ENCODE data around the gene SNCA. TPM values are rescaled to one million over a fixed set of nuclear protein-coding genes. Genes with fewer than 3 reads are reported as not detected.

The SNCA gene
- total RNA-seq, 1 experiment from 2014 or later: 29.1 TPM

DNA sequence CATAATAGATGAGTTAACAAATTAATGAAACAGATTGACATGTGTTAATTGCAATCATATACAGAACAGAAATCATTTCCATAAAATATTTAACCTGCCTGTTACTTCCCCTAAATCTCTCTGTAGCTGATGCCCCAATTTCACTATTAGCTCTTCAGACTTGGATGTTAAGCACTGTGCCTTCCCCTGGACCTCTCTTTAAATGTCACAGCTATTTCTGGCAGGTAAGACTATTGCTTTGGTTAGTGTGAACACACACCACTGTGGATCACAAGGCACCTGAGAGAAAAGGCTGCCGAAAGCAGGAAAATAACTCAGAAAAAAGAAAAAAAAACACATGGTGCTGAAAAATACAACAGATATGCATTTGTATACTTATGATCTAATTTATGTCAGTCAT, 91.3 kb downstream of the SNCA start:
- no peaks in the 10 kb centered on the region for H3K27me3 Mint-ChIP-seq (ENCODE audit: insufficient read depth, unreplicated experiment)
- no peak overlapping the region for H3K4me3 Mint-ChIP-seq (ENCODE audit: unreplicated experiment)
- ChIA-PET CTCF (no interaction called here), POLR2A (interaction anchor here (2.6 kb wide), 1 partner anchor 8 kb away, joined by 8 read pairs; no protein-coding TSS in a partner anchor)
- no peak for DNase-seq (ENCODE audit: unreplicated experiment)
- intact Hi-C loops (cut with micrococcal nuclease): no loop called here
- peak overlapping the region; percentile 73 for H3K27ac Mint-ChIP-seq (ENCODE audit: low read depth, unreplicated experiment)
- TF ChIP-seq, protein P1, sequence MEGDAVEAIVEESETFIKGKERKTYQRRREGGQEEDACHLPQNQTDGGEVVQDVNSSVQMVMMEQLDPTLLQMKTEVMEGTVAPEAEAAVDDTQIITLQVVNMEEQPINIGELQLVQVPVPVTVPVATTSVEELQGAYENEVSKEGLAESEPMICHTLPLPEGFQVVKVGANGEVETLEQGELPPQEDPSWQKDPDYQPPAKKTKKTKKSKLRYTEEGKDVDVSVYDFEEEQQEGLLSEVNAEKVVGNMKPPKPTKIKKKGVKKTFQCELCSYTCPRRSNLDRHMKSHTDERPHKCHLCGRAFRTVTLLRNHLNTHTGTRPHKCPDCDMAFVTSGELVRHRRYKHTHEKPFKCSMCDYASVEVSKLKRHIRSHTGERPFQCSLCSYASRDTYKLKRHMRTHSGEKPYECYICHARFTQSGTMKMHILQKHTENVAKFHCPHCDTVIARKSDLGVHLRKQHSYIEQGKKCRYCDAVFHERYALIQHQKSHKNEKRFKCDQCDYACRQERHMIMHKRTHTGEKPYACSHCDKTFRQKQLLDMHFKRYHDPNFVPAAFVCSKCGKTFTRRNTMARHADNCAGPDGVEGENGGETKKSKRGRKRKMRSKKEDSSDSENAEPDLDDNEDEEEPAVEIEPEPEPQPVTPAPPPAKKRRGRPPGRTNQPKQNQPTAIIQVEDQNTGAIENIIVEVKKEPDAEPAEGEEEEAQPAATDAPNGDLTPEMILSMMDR (IDR thresholded peaks at IDR 0.05; ENCODE audit: unreplicated experiment): no peak
- no TSS peak for BruUV-seq (replicated peaks)
- peaks cover 9% of the 10 kb centered on the region for H3K36me3 Mint-ChIP-seq (ENCODE audit: insufficient read depth, unreplicated experiment)
- no peaks in the 10 kb centered on the region for H3K9me3 Mint-ChIP-seq (ENCODE audit: unreplicated experiment)
- H3K4me1 Mint-ChIP-seq (ENCODE audit: insufficient read depth, unreplicated experiment): peaks cover 4% of the 10 kb centered on the region

DNA sequence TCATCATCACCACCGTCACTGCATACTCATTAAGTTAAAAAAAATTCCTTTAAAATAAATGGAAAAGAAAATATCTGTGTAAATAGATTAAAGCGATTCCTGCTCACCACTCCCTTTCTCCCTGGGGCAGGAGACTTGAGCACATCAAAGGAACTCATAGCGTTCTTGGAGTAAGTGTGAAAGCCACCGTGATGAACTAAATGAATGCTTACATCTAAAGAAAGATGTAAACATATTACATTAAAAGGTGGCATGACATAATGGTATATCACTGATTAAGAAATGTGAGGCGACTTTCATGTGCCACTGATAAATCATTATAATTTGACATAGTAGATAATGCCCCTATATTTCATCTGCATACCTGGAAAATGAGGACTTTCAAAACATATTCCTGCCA, 92.0 kb downstream of the SNCA start:
- Mint-ChIP-seq H3K9me3 (ENCODE audit: unreplicated experiment) (no peaks in the 10 kb centered on the region), H3K36me3 (ENCODE audit: insufficient read depth, unreplicated experiment) (peaks cover 15% of the 10 kb centered on the region), H3K4me3 (ENCODE audit: unreplicated experiment) (no peak overlapping the region), H3K27me3 (ENCODE audit: insufficient read depth, unreplicated experiment) (no peaks in the 10 kb centered on the region), H3K27ac (ENCODE audit: low read depth, unreplicated experiment) (no peak overlapping the region), H3K4me1 (ENCODE audit: insufficient read depth, unreplicated experiment) (peaks cover 4% of the 10 kb centered on the region)
- POLR2A ChIA-PET: no interaction called here
- TF ChIP-seq, protein P1 (IDR thresholded peaks at IDR 0.05; ENCODE audit: unreplicated experiment): no peak
- DNase-seq (ENCODE audit: unreplicated experiment): no peak
- intact Hi-C loops (cut with micrococcal nuclease): no loop called here
- CTCF ChIA-PET: interaction anchor here (0.7 kb wide), 1 partner anchor 16 kb away, joined by 3 read pairs; no protein-coding TSS in a partner anchor
- BruUV-seq (replicated peaks): no TSS peak

DNA sequence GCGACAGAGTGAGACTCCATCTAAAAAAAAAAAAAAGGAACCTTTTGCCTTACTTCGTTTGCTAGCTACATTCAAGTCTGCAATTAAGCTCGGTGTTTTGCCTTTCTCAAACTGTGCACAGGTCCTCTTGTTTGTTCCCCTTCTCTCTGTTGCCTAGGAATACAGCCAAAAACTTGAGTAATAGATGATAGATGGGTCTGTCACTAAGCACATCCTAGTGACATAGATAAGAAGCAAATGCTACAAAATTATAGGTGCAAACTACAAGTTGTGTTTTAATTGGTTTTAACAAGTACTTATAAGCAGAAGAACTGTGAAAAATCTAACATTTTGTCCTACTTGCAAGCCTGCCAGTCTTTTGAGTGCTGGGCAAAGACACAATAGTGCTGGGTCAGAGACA, 95.2 kb downstream of the SNCA start:
- ChIA-PET CTCF (no interaction called here), POLR2A (interaction anchor here (2.1 kb wide), 1 partner anchor 61 kb away, joined by 7 read pairs; no protein-coding TSS in a partner anchor)
- H3K9me3 Mint-ChIP-seq (ENCODE audit: unreplicated experiment): no peaks in the 10 kb centered on the region
- no TSS peak for BruUV-seq (replicated peaks)
- no peak for DNase-seq (ENCODE audit: unreplicated experiment)
- H3K27ac Mint-ChIP-seq (ENCODE audit: low read depth, unreplicated experiment): no peak overlapping the region
- H3K36me3 Mint-ChIP-seq (ENCODE audit: insufficient read depth, unreplicated experiment): peaks cover 6% of the 10 kb centered on the region
- TF ChIP-seq, protein P1 (IDR thresholded peaks at IDR 0.05; ENCODE audit: unreplicated experiment): no peak
- H3K4me1 Mint-ChIP-seq (ENCODE audit: insufficient read depth, unreplicated experiment): peaks cover 11% of the 10 kb centered on the region
- intact Hi-C loops (cut with micrococcal nuclease): no loop called here
- H3K27me3 Mint-ChIP-seq (ENCODE audit: insufficient read depth, unreplicated experiment): no peaks in the 10 kb centered on the region
- no peak overlapping the region for H3K4me3 Mint-ChIP-seq (ENCODE audit: unreplicated experiment)

DNA sequence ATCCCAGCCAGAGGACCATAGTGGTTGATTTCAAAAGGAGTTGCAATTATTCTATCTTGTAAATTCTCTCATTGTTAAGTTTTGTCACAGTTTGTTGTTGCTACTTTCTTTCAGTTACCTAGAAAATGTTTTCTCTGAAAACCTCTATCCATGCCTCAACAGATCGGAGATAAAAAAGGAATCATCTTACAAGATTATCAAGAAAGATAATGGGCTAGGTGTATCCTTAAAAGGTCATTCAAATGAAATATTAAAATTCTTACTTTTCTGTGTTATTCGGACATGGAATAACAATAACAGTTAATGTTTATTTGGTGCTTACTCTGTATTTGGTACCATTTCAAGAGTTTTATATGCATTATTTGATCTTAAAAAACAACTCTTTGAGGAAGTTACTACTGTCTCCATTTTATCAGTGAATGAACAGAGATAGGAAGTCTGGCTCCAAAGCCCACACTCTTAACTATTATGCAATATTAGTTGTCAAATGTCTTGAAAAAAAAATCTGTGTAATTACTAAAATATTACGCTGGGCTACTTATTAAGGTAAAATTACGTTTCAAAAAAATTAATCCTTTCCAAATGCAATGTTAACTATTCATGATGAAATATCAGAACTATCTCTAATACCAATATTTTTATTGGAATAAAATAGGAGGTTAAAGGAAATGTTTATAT, 97.5 kb downstream of the SNCA start:
- Mint-ChIP-seq H3K4me1 (ENCODE audit: insufficient read depth, unreplicated experiment) (peaks cover 11% of the 10 kb centered on the region), H3K27ac (ENCODE audit: low read depth, unreplicated experiment) (no peak overlapping the region), H3K27me3 (ENCODE audit: insufficient read depth, unreplicated experiment) (no peaks in the 10 kb centered on the region), H3K9me3 (ENCODE audit: unreplicated experiment) (no peaks in the 10 kb centered on the region), H3K36me3 (ENCODE audit: insufficient read depth, unreplicated experiment) (peaks cover 14% of the 10 kb centered on the region), H3K4me3 (ENCODE audit: unreplicated experiment) (no peak overlapping the region)
- intact Hi-C loops (cut with micrococcal nuclease): no loop called here
- no peak for DNase-seq (ENCODE audit: unreplicated experiment)
- TF ChIP-seq, protein P1 (IDR thresholded peaks at IDR 0.05; ENCODE audit: unreplicated experiment): no peak
- no TSS peak for BruUV-seq (replicated peaks)
- ChIA-PET CTCF (no interaction called here), POLR2A (interaction anchor here (0.7 to 3.7 kb wide), 2 partner anchors 14 to 46 kb away, joined by 3 to 21 read pairs; no protein-coding TSS in a partner anchor)
